Dermis blood vessel endothelial cell (primary cell): ENCODE measurements around the gene STK17A. TPM values are rescaled to one million over a fixed set of nuclear protein-coding genes. Genes with fewer than 3 reads are reported as not detected.

Experiments used
- DNase-seq: peaks from one replicate; pipeline ENCODE4 v3.0.0; 2010
- total RNA-seq: library from RNA; depleted of rRNA; stranded (reverse); fragments of >200 nt; gene quantifications from 2 replicates; pipeline ENCODE4 v1.2.3, GENCODE V29; 2014

STK17A gene
- total RNA-seq, 1 donor from 2014 or later, result 70.1 TPM

DNA sequence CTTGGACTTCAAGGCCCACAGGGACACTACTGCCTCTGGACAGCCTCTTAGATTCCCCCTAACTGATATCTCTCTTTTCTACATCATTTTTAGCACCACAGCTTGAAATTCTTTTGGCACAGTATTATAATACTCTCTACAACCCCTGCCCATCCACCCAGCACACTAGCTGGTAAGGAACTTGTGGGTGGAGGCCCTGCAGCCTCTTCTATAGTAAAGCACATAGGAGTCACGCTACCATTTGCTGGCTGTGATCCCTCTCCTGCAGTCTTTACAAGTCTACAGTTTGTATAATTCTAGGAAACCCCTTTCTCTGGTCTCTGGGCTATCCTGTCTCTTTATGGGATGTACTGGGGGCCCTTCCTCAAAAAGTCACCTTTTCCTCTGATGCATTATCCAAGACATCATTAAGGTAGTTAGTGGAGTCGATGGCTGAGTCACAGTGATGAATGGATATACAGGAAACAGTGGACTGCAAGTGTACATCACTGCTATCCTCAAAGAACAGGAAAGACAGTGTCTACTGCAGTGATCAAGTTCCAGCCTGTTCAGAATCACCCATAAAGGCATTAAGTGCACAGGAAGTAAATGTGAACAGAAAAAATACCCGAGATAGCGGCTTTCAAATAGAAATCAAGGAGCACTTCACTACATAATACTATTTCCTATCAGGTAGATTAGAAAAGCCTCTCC, 54.4 kb downstream of the STK17A start:
- peak; percentile 39 for DNase-seq

DNA sequence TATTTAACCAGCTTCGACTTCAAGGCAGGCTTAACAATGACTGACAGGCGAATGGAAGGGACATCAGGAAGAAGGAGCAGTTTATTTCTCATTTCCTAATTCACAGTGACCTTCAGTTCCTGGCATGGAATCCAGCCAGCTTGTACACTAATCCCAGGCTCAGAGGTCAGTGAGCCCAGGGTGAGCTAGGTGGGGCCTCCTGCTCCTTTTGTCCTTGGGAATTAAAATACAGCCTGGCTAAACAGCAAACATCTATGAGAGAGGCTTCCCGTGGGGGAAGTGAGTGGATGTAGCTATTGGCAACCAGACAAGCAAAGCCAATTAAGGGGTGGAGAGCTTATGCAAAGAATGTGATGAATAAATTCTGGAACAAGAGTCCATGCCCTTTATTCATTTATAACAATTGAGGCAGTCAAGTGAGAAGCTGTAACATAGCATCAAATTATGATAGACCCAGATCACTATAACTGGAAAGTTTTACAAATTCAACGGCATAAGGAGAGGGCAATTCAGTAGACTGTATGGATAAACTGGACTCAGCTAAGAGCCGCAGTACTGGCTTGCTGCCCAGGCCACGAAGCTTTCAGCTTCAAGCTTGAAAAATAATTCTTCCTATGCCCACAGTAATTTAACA, 57.1 kb downstream of the STK17A start:
- peak; percentile 97 for DNase-seq

DNA sequence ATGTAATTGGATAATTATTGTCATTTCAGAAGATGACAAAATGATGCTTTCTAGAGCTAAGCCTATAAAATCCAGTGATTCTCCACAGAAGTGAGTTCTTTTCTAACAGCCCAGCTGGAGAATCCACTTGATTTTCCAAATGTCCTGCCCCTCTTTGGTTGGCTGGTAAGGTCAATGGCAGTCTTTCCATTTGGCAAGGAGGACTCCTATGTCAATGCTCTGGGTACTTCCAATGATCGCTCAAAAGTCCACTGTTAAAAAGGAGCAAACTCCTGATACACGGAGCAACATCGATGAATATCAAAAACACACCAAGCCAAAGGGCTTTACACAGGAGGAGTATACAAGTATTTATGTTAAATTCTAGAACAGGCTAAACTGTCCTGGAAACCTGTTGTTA, 57.8 kb downstream of the STK17A start:
- no peak for DNase-seq

DNA sequence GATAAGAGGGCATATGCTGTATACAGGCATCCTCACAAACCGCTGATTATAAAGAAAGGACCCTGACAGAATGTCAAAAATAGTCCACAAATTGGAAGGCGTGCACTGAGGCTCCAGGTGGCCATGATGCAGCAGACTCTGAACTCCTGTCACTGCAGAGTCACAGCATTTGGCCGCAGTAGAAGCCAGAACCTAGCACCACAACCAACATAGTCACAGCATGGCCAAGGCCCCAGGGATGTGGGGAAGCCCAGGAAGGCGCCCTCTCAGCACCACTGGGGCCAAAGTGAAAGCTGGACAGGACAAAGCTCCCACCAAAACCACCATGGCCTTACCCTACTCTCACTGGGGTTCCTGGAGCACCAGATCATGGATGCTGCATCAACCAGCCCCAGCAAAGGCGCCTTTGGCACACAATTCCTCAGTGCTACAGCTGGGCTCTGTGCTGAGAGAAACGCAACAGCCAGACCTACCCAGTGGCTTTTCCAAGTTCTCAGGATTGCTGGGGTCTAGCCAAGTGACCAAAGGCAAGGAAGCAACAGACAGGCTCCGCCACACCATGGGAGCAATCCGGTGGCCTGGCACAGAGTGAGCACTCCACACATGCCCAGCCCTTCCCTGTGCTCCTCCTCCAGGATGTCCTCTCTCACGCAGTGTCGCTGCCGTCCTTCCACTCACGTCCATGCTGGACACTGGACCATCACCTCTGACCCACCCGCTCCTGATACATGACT, 60.2 kb downstream of the STK17A start:
- no peak for DNase-seq

DNA sequence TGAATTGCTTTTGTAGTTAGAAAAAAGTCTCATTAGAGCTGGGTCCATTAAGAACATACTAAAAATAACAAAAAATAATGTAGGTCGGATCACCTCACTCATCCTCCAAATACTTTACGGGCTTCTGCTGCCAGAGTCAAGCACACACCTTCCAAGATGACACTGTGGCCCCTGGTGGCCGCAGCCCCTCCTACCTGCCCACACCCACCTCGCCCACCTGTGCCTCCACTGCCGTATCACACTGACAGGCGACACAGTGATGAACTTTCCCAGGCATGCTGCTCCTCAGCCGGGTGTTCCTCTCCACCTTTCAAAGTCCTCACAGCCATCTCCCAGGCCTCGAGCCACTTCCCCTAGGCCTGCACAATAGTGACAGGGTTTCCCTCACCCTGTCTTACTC, 60.9 kb downstream of the STK17A start:
- no peak for DNase-seq

DNA sequence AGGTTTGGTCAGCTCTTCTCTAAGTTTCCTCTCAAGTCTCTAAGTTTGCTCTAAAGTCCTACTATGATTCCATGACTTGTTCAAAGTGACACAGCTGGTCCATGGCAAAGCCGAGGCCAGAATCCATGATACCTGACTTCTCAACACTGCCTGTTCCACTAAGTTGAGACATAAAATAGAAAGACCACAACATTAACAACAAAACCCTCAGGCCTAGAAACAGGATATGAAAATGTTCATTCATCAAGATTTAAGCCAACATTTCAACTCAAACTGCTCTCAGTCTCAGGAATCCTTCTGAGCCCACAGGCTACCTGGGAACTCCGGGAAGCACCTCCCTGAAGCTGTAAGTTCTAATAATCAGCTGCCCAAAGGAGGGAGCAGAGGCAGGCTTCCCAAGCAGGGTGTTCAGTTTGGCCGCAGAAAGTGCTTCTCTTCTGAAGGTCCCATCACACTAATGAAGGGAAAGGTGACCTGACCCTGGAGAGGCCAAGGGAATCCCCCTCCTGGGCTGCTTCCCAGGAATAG, 62.9 kb downstream of the STK17A start:
- no peak for DNase-seq

DNA sequence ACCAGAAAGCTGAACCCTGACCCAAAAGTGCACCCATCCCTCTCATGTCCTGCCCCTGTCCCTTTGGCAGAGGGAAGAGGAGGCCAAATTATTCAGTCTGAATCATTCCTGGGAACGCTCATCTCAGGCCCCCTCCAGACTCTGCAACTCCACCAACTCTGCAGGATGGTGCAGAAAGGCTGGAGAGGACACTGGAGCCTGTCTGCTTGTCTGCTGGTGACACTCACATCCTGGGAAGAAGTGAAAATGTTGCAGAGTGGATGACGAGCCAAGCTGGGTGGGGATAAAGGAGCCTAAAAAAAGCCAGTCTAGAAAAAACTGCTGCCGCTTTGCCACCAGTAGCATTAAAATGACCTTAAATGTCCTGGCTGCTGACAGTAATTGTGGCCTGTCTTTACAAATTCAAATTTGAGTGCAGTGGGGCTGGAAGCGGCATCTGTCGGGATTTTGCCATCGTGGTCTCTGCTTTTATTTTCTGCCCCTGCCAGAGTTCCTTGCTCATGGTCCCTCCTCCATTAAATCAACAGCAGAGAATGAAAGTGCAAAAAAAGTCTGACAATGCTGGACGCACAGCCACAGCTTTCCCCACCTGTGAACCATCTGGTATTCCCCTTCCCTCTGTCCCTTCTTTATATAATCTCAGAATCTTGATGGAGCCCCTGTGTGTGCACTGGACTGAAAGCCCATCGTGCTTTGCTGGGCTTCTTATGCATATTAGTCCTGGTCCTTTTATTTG, 63.9 kb downstream of the STK17A start:
- DNase-seq, result peak; percentile 35

DNA sequence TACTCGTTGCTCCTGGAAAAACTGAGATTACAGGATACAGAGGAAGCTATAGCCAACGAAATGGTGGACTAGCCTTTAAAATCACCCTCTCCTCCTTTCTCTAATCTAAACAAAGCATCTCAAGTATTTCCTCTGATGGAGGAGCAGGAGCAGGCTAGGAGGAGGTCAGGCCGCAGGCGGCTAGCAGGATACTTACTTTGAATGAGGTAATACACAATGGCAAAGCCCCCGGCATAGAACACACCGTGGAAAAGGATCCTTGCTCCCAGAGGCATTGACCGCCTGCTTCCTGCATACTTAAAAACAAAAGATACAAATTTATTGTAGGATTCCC, 64.4 kb downstream of the STK17A start:
- DNase-seq, result peak; percentile 95

DNA sequence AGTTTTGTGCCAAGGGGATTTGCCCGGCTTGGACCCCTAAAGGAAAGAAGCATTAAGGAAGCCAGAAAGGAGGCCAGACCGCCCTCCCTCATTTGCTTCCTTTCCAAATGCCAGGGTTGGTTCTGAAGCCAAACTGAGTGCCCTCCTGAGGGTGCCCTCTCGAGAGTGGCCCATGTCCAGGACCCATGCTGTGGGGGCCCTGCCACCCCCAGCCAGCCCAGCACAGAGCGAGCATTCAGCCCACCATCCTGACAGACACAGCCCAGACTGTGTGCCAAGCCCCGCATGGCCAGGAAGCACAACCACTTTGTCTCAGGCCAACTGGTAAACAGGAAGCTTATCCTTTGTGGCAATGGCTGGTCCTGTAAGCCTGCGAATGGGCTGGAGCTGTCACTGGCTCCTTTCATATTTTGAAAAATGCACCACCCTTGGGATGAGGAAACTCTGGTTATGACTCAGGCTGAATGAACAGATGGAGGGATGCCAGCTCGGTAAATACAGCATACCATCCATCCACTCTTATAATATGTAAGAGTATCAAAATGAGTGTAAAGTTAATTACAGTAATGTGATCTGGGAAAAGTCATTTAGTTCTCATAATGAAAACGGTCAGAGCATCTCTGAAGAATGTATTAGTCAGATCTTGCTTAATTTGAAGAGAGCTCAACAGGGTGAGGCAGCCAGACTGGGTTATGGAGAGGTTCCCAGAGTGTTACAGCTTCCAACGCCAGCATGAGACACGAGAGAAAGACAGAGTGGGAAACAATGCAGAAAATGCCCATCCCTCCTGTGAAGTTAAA, 65.0 kb downstream of the STK17A start:
- DNase-seq, result peak; percentile 94

DNA sequence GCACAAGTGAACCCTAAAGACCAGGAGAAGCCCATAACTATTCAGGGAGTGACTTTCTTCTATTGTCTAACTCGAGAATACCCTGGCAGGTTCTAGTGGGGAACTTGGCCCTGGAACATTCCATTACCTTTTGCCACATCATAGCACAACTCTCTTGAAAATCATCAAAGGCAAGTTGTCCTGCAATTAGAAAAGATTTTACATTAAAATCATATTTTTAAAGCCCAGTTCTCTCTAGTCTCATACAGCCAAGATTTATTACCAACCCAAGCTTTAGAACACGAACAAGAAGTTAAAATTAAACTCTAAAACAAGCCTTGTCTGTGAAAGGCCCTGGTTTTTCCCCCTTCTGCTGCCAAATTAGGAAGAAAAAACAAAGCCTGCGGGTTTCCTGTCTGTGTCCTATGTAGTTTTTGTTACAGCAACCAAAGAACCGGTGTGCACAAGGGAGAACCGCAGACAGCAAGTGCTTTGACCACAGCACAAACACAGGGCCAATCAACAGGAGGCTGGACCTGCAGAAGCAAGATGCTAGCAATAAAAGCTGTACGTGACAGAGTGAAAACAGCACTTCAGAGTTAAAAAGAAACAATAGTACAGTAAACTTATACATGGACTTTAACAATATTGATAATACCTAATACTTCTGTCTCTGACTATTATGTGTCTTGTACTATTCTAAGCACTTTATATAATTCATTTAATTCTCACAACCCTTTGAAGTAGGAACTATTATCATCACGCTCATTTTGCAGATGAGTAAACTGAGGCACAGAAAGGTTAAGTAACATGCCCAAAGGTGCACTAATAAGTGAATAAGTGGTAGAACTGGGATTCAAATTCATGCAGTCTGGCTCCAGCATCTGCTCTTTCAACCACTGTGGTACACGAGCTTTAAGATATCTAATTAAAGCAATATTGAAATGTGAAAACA, 65.8 kb downstream of the STK17A start:
- DNase-seq, result peak; percentile 69

DNA sequence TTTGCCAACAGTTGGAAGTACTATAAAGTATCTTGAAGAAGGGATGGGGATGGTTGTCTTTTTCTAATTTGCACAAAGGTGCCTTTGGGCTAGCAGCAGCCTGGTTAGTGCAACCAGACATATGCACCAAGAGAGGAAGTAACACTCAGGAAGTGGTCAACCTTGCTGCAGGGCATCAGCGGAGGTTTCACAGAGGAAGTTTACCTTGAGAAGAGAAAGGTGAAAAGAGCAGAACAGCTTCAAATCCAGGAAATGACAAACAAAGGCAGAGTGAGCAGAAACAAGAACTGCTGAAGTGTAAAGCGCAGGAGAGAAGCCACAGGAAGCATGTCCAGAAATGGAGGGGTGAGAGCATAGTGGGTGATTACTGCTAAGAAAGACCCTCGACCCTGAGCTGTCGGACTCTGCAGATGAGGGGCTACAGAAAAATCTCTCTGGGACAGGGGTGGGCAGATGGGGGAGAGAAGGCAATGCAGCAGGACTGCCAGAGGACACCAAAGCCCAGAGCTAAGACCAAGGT, 66.9 kb downstream of the STK17A start:
- DNase-seq, result peak; percentile 52

DNA sequence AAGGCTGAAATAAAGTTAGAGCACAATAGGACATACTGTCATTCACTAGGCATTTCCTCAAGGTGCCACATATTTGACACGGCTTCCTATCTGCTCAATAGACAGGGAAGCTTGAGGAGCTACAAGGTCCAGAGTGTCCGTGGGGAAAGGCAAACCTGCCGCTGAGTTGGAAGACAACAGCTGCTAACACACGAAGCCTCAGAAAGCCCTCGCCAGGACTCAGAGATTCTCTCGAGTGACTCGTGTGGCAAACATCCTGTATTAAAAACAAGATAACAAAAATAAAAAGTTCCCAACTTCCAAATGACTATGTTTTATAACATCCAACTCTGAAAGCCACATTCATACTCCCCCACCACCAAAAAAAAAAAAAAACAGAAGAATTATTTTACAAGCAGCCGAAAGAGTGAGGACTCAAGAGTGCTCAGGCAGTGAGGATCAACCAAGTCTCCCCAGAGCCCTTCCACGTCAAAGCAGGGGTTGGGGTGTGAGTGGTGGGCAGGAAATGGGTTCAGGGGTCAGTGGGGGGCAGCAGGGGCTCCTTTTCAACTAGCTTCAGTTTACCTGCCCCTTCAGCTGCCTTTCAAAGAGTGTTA, 67.6 kb downstream of the STK17A start:
- DNase-seq, result peak; percentile 90

DNA sequence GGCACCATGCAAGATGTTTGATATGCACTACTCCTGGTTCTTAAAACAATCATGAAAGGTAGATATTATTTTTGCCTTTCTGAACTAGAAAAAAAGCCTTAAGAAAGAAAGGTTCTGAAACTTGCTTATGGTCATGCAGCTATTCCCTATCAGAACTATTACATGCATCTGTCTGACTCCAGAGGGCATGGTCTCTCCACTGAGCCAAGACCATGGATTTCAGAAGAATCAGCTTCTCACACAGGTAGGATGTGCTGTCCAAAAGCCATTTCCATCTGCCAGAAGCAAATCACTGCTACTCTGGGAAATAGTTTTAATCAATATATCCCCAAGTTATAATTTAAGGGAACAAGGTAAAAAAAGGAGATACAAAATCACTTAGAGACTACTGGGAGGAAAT, 69.5 kb downstream of the STK17A start:
- DNase-seq, result no peak

DNA sequence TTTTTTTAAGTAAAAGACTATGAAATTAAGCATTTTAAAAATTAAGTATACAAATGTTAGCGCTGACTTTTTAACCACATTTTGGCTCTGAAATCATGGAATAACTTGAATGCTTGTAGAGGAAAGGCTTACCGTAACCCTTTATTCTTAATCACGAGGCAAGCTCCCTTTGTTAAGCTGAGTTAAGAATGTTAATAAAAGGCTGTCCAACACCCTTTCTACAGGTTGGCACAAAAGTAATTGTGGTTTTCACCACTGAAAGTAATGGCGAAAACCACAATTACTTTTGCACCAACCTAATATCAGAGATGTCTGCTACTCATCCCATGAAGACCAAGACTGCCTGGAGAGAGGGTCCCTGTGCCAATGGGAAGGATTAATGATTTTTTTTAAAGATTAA, 70.6 kb downstream of the STK17A start:
- DNase-seq, result no peak

DNA sequence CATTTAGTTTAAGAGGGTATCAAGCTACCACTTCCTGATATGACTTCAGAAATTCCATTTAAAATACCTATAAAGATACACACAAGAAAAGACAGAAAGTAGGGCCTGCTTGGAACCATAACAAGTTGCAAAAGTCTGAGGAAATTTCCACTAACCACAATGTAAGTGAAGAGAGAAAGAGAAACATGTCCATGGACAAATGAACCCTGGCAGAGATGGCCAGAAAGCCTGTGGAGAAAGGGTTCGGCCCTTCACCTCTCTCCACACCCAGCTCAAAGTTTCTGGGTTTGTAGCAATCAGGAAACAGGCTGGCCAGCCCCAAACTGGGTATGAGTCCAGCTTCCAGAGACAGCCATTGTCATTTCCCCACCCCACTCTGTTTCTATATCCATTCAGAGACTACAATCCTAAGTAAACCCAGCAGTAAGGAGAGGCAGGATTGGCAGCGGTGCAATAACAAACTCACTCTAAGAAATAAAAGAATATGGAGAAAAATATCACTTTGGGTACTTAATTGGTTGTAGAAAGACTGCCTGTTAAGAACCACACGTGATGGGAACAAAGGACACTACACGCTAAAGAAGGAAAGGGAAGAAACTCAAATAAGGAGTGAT, 71.1 kb downstream of the STK17A start:
- DNase-seq, result no peak

DNA sequence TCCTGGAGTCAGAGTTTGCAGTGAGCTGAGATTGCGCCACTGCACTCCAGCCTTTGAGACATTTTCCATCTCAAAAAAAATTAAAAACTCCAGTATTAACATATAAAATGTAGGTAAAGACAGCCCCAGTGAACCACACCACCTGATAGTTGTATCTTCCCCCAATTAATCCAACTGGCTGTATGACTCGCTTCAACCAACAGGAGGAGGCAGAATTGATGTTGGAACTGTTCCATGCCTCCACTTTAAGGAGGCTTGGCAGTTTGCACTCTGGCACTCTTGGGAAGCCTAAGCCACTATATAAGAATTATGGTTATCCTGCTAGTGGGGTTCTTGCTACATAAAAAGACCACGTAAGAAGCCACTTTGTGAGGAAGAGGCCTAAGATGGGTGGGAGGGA, 72.7 kb downstream of the STK17A start:
- DNase-seq, result no peak

DNA sequence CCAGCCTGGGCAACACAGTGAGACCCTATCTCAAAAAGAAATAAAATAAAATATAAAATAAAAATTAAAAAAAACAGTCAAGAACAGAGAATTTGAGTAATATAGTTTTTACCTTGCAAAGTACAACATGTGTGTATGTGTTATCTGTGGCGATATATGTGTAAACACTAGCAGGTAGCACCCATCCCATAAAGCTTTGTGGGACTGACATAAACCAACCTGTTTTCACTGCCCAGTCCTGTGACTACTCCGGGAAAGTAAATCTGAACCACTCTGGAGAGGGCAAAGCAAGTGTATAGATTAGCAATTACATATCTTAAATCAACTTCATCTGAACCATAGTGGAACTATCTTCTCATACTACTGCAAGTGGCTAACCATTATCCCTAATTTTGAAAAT, 74.1 kb downstream of the STK17A start:
- no peak for DNase-seq

DNA sequence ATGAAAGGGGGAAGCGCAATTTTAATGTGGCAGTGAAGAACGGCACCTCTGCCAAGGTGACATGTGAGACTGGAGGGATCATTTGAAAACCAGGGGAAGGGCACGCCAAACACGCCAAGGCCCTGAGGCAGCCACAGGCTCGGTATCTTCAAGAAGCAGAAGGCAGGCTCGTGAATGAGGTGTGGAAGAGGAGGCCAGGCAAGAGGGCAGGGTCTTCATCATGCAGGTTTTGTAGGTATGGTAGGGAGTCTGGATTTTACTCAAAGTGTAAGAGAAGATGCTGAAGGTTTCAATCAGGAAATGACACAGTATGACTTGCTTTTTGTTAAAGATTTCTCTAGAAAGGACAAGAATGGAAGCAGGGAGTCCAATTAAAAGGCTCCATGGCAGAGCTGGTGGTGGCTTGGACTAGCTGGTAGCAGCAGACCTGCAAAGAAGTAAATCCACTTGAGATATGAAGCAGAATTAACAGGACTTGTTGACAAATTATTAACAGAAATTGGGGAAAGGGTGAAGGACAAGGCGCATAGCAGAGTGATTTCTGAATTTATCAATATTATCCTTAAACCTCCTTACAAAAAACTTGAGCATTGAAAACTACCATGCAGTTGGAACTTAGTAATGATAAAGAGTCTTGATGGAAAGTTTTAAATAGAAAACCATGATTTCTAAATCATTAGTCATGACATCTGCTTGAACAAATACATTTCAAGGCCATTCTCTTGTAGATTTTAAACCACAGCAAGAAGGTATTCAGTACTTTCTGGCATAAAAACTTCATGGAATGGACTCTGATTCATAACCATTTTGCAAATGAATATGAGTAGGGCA, 76.0 kb downstream of the STK17A start:
- no peak for DNase-seq

DNA sequence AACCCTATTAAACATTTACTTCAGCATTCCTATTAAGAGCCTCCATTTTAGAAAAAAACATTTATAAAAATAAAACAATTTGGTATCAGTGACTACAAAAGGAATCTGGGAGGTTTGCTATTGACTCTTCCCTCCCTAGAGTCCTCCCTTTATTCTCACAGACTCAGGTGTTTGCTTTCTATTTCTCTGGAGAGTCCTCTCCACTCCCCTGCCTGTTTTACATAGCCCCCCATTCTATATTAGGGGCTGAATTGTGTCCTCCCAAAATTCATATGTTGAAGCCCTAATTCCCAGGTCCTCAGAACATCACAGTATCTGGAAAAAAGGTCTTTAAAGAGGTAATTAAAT, 76.6 kb downstream of the STK17A start:
- no peak for DNase-seq
